Endothelial cell (in vitro differentiated cells): ENCODE data around the gene SENP6. TPM values are rescaled to one million over a fixed set of nuclear protein-coding genes. Genes with fewer than 3 reads are reported as not detected.

ENCODE experiments used
- DNase-seq: peaks from one replicate; pipeline ENCODE4 v3.0.0; 2021; ENCODE audit warnings: low spot score
- H3K27ac Mint-ChIP-seq: one replicate; pipeline ENCODE4 v1.8.0; 2021; ENCODE audit warnings: mixed read lengths, inconsistent platforms; ENCODE audit not compliant: unreplicated experiment
- H3K27me3 Mint-ChIP-seq: one replicate; pipeline ENCODE4 v1.8.0; 2021; ENCODE audit warnings: mild to moderate bottlenecking, moderate library complexity, mixed read lengths, inconsistent platforms; ENCODE audit not compliant: unreplicated experiment
- H3K36me3 Mint-ChIP-seq: one replicate; pipeline ENCODE4 v1.8.0; 2021; ENCODE audit warnings: mild to moderate bottlenecking, low read depth, mixed read lengths, inconsistent platforms; ENCODE audit not compliant: unreplicated experiment
- H3K4me1 Mint-ChIP-seq: one replicate; pipeline ENCODE4 v1.8.0; 2021; ENCODE audit warnings: mild to moderate bottlenecking, mixed read lengths, inconsistent platforms; ENCODE audit not compliant: unreplicated experiment
- H3K4me3 Mint-ChIP-seq: one replicate; pipeline ENCODE4 v1.8.0; 2021; ENCODE audit warnings: mild to moderate bottlenecking, mixed read lengths, inconsistent platforms; ENCODE audit not compliant: unreplicated experiment
- H3K9me3 Mint-ChIP-seq: one replicate; pipeline ENCODE4 v1.8.0; 2021; ENCODE audit warnings: mixed read lengths, inconsistent platforms; ENCODE audit not compliant: unreplicated experiment
- total RNA-seq: library from RNA; stranded (reverse); fragmentation: NEBNext Ultra II Directional; extraction: Animal tissue kit (Norgen Biotek cat#: 25700); gene quantifications from one replicate; pipeline ENCODE4 v1.2.1, GENCODE V29; 2021; ENCODE audit not compliant: unreplicated experiment
- TF ChIP-seq, protein P1 (sequence below): fragments of 200-600 bp; sonication (generic); IDR thresholded peaks from one replicate; pipeline ENCODE4 v1.5.0; 2021; ENCODE audit warnings: antibody characterized with exemption; ENCODE audit not compliant: unreplicated experiment

Gene SENP6
- total RNA-seq, 1 donor from 2014 or later, result 135 TPM

DNA sequence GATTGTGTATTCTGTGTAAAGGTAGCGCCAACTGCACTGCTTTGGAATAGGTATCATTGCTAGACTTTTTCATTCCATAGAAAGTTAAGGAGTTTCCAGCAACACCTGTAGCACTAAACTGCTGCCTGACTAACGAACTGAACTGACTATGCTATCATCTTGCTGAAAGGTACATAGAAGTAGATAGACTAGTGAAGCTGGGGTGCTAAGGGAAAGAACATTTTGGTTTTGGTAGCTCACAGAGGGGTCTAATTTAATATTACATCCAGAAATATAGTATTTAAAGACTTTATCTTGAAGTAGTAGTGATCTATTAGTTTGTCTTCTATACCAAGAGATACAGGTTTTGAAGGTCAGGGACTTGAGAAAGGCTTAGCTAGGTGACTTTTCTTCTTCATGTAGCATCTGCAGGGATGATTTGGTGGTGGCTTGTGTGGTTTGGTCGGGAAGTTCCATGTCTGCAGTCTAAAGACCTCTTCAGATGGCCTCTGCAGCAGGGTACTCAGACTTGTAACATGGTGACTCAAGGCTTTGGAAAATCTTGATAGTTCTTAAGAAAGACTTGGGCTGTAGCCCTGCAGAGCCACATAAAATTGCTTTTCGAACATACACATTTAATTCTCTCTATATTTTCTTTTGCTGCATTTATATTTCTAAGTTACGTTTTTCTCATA, 10.2 kb downstream of the SENP6 start:
- no peak for DNase-seq
- Mint-ChIP-seq H3K27ac (peak overlapping the region; percentile 45), H3K4me1 (peaks cover 74% of the 10 kb centered on the region), H3K4me3 (no peak overlapping the region), H3K36me3 (peaks cover 9% of the 10 kb centered on the region), H3K27me3 (peaks cover 2% of the 10 kb centered on the region), H3K9me3 (no peaks in the 10 kb centered on the region)
- TF ChIP-seq, protein P1, sequence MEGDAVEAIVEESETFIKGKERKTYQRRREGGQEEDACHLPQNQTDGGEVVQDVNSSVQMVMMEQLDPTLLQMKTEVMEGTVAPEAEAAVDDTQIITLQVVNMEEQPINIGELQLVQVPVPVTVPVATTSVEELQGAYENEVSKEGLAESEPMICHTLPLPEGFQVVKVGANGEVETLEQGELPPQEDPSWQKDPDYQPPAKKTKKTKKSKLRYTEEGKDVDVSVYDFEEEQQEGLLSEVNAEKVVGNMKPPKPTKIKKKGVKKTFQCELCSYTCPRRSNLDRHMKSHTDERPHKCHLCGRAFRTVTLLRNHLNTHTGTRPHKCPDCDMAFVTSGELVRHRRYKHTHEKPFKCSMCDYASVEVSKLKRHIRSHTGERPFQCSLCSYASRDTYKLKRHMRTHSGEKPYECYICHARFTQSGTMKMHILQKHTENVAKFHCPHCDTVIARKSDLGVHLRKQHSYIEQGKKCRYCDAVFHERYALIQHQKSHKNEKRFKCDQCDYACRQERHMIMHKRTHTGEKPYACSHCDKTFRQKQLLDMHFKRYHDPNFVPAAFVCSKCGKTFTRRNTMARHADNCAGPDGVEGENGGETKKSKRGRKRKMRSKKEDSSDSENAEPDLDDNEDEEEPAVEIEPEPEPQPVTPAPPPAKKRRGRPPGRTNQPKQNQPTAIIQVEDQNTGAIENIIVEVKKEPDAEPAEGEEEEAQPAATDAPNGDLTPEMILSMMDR, result no peak

DNA sequence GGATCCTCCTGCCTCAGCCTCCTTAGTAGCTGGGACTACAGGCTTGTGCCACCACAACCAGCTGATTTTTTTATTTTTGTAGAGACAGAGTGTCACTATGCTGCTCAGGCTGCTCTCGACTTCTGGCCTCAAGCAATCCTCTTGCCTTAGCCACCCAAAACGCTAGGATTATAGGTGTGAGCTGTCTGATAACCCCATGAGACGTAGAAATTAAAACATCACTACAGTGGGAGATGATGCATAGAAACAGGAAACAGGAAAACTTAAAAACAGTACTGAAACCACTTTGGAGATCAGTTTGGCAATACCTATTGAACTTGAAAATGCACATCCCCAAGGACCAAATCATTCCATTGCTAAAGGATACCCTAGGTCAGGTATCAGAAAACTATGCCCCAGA, 10.8 kb downstream of the SENP6 start:
- TF ChIP-seq, protein P1, result no peak
- Mint-ChIP-seq H3K9me3 (no peaks in the 10 kb centered on the region), H3K4me3 (no peak overlapping the region), H3K36me3 (peaks cover 8% of the 10 kb centered on the region), H3K27me3 (peaks cover 2% of the 10 kb centered on the region), H3K4me1 (peaks cover 68% of the 10 kb centered on the region), H3K27ac (no peak overlapping the region)
- DNase-seq, result no peak

DNA sequence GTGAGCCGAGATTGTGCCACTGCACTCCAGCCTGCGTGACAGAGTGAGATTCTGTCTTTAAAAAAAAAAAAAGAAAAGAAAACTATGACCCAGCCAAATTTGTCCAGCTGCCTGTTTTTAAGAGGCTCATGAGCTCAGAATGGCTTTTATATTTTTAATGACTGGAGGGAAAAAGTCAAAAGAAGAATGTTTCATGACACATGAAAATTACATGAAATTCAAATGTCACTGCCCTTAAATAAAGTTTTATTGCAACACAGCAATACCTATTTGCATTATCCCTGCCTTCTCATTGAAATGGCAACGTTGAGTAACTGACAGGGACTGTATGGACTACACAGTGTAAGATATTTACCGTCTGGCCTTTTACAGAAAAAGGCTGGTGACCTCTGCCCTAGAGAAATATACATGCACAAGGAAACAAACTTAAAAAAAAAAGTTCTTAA, 11.4 kb downstream of the SENP6 start:
- H3K27me3 Mint-ChIP-seq, result peaks cover 2% of the 10 kb centered on the region
- peaks cover 62% of the 10 kb centered on the region for H3K4me1 Mint-ChIP-seq
- peak overlapping the region; percentile 53 for H3K27ac Mint-ChIP-seq
- no peak for DNase-seq
- H3K9me3 Mint-ChIP-seq, result no peaks in the 10 kb centered on the region
- no peak overlapping the region for H3K4me3 Mint-ChIP-seq
- TF ChIP-seq, protein P1, result no peak
- peaks cover 8% of the 10 kb centered on the region for H3K36me3 Mint-ChIP-seq

DNA sequence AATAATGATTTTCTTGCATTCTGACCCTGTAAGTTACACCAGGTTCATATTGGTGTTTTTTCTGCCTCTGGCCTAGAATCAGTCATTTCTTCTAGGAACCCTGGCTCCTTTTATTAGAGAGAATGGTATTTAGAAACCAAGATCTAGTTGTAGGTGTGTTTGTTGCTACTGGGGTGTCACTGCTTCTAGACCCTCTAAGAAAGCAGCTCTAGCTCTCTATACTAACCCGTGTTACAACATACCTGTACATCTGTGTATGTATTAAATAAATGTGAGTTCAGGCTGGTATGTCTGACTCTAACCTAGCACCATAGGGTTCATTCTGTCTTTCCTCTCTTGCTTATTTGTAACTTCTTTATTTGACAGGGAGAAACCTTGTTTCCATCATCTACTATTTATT, 16.8 kb downstream of the SENP6 start:
- Mint-ChIP-seq H3K27me3 (no peaks in the 10 kb centered on the region), H3K27ac (no peak overlapping the region), H3K4me3 (no peak overlapping the region), H3K4me1 (peaks cover 16% of the 10 kb centered on the region), H3K9me3 (no peaks in the 10 kb centered on the region), H3K36me3 (peaks cover 5% of the 10 kb centered on the region)
- TF ChIP-seq, protein P1, result no peak
- DNase-seq, result no peak

DNA sequence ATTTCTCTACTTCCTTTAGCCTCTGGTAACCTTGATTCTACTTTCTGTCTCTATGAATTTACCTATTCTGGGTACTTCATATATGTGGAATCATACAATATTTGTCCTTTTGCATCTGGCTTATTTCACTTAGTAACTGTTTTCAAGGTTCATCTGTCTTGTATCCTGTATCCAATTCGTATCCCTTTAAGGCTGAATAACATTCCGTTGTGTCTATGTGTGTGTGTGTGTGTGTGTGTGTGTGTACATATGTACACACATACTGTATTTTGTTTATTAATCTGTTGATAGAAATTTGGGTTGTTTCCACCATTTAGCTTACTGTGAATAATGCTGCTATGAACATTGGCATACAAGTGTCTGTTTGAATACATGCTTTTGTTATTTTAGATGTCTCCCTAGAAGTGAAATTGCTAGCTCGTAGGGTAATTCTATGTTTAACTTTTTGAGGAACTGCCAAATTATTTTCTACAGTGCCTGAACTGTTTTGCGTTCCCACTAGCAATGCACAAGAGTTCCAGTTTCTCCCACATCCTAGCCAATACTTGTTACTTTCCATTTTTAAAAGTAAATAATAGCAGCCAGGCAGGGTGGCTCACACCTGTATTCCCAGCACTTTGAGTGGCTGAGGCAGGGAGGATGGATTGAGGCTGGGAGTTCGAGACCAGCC, 17.7 kb downstream of the SENP6 start:
- no peaks in the 10 kb centered on the region for H3K27me3 Mint-ChIP-seq
- no peak for DNase-seq
- H3K9me3 Mint-ChIP-seq, result no peaks in the 10 kb centered on the region
- peaks cover 12% of the 10 kb centered on the region for H3K4me1 Mint-ChIP-seq
- no peak overlapping the region for H3K27ac Mint-ChIP-seq
- TF ChIP-seq, protein P1, result no peak
- H3K4me3 Mint-ChIP-seq, result no peak overlapping the region
- peaks cover 5% of the 10 kb centered on the region for H3K36me3 Mint-ChIP-seq
